Esophagus muscularis mucosa (tissue), 4 donors: ENCODE measurements around the gene ACSF2. TPM values are rescaled to one million over a fixed set of nuclear protein-coding genes. Genes with fewer than 3 reads are reported as not detected.

Experiments used
- DNase-seq: peaks from one replicate; pipeline ENCODE4 v3.0.0-alpha.2; 2017; ENCODE audit errors: extremely low spot score
- H3K27ac ChIP-seq, 4 donors: fragments of 200-600 bp; sonication (generic); replicated peaks in 1 of 4; 1 replicate in 3 of 4; 2 replicates in 1 of 4; pipeline ENCODE4 v1.5.1; 2016 to 2019; ENCODE audit warnings: mild to moderate bottlenecking in 1 of 4
- H3K27me3 ChIP-seq, 4 donors: fragments of 200-600 bp; sonication (generic); one replicate each; pipeline versions ENCODE4 v1.5.1 to v1.6.0; 2016 to 2019
- H3K36me3 ChIP-seq, 4 donors: fragments of 200-600 bp; sonication (generic); one replicate each; pipeline ENCODE4 v1.5.1; 2016 to 2019
- H3K4me1 ChIP-seq, 4 donors: fragments of 200-600 bp; sonication (generic); one replicate each; pipeline ENCODE4 v1.5.1; 2016 to 2019
- H3K4me3 ChIP-seq, 4 donors: fragments of 200-600 bp; sonication (generic); 1 replicate in 2 of 4; 2 replicates in 2 of 4; pipeline ENCODE4 v1.5.1; 2016 to 2019; ENCODE audit warnings: mild to moderate bottlenecking in 4 of 4, moderate library complexity in 1 of 4
- H3K9me3 ChIP-seq, 4 donors: fragments of 200-600 bp; sonication (generic); 1 replicate in 3 of 4; 2 replicates in 1 of 4; pipeline ENCODE4 v1.5.1; 2016 to 2019
- EP300 ChIP-seq: sonication (generic); formaldehyde crosslinking; IDR thresholded peaks from one replicate; pipeline ENCODE4 v1.6.1; 2017; ENCODE audit warnings: antibody characterized with exemption
- POLR2A ChIP-seq: fragments of 450-650 bp; IDR thresholded peaks from one replicate; pipeline ENCODE4 v1.6.1; 2017; ENCODE audit warnings: antibody characterized with exemption, moderate library complexity, mild to moderate bottlenecking, low read depth
- POLR2AphosphoS5 ChIP-seq, 2 donors: sonication (generic); formaldehyde crosslinking; IDR thresholded peaks; one replicate each; pipeline ENCODE4 v1.6.1; 2017; ENCODE audit warnings: antibody characterized with exemption in 2 of 2
- WGBS: methylation state at CpG from one replicate; pipeline ENCODE4 v1.1.5; 2018; 5-methylcytosine and 5-hydroxymethylcytosine counted together
- intact Hi-C: fragments of 100-400 bp; cut with DNase I; formaldehyde crosslinking; loops from one replicate; pipeline ENCODE4 v1.15.1; 2023
- total RNA-seq, 4 donors: library from RNA; depleted of rRNA; stranded (reverse); fragments of >200 nt; gene quantifications; one replicate each; pipeline versions ENCODE4 v1.1.0 to v1.2.1, GENCODE V29; 2016
- TF ChIP-seq, protein P1 (sequence below), 3 experiments: fragments of 200-600 bp in 2 of 3; fragments of 450-650 bp in 1 of 3; sonication (generic) in 2 of 3; IDR thresholded peaks; one replicate each; pipeline ENCODE4 v1.5.1; 2017 to 2019; ENCODE audit warnings: antibody characterized with exemption in 3 of 3, mild to moderate bottlenecking in 2 of 3, moderate library complexity in 1 of 3

ACSF2 gene
- total RNA-seq, 4 donors from 2014 or later, result 6.0 to 9.6 (median 8.1) TPM

DNA sequence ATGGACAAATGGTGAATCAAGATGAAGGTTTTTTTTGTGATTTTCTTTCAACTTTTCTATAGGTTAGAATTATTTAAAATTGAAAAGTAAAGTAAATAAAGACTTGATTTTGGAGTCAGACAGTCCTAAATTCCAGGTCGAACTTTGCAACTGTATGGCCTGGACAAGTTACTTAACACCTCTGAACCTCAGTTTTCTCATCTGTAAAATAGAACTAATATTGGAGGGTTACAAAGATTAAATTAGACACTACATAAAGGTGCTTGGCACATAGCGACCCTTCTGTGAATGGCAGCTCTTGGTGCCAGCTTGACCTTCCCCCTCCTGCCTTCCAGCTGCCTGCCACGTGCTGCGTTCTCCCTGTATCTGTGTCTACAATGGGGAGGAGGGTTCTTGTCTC, 55.6 kb downstream of the ACSF2 start:
- peaks cover 35 to 42% (median 37%) of the 10 kb centered on the region in 4 donors for H3K4me1 ChIP-seq
- TF ChIP-seq POLR2A, result no peak
- no peak for TF ChIP-seq EP300
- TF ChIP-seq, protein P1, sequence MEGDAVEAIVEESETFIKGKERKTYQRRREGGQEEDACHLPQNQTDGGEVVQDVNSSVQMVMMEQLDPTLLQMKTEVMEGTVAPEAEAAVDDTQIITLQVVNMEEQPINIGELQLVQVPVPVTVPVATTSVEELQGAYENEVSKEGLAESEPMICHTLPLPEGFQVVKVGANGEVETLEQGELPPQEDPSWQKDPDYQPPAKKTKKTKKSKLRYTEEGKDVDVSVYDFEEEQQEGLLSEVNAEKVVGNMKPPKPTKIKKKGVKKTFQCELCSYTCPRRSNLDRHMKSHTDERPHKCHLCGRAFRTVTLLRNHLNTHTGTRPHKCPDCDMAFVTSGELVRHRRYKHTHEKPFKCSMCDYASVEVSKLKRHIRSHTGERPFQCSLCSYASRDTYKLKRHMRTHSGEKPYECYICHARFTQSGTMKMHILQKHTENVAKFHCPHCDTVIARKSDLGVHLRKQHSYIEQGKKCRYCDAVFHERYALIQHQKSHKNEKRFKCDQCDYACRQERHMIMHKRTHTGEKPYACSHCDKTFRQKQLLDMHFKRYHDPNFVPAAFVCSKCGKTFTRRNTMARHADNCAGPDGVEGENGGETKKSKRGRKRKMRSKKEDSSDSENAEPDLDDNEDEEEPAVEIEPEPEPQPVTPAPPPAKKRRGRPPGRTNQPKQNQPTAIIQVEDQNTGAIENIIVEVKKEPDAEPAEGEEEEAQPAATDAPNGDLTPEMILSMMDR (IDR thresholded peaks at IDR 0.05), result no peak
- TF ChIP-seq POLR2AphosphoS5 (IDR thresholded peaks at IDR 0.05), result no peak
- H3K4me3 ChIP-seq, result no peak overlapping the region
- intact Hi-C loops, result loop anchor here (2.0 to 10.0 kb wide), 4 partner anchors 61 to 363 kb away; partner anchors contain the start of gene ABCC3
- DNase-seq, result no peak
- H3K36me3 ChIP-seq, result peaks cover 12 to 46% (median 39%) of the 10 kb centered on the region in 4 donors
- H3K9me3 ChIP-seq, result no peaks in the 10 kb centered on the region
- H3K27ac ChIP-seq, result peak overlapping the region; percentile 60 to 82 (median 80)
- 87% methylated on average over 4 of the region's 4 CpGs for WGBS
- peaks cover 0 to 9% (median 3%) of the 10 kb centered on the region in 4 donors for H3K27me3 ChIP-seq

DNA sequence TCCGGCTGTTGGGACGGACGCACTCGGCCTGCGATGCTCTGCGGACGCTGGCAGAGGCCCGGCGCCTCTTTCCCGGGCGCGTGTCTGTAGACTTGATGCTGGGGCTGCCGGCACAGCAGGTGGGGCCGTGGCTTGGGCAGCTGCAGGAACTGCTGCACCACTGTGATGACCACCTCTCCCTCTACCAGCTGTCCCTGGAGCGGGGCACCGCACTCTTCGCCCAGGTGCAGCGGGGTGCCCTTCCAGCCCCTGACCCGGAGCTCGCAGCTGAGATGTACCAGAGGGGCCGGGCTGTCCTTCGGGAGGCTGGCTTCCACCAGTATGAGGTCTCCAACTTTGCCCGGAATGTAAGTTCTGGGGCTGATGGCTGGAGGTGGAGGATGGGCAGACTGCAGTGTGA, 56.1 kb downstream of the ACSF2 start:
- Histone ChIP-seq H3K4me3 (no peak overlapping the region), H3K4me1 (peaks cover 35 to 42% (median 37%) of the 10 kb centered on the region in 4 donors), H3K27me3 (peaks cover 0 to 5% (median 2%) of the 10 kb centered on the region in 4 donors), H3K36me3 (peaks cover 12 to 50% (median 43%) of the 10 kb centered on the region in 4 donors), H3K9me3 (no peaks in the 10 kb centered on the region), H3K27ac (peak overlapping the region; percentile 60 to 82 (median 80))
- intact Hi-C loops, result loop anchor here (5.0 to 10.0 kb wide), 3 partner anchors 150 to 363 kb away; partner anchors contain the start of gene ABCC3
- DNase-seq, result no peak
- TF ChIP-seq POLR2A (no peak), EP300 (no peak), POLR2AphosphoS5 (IDR thresholded peaks at IDR 0.05) (no peak)
- TF ChIP-seq, protein P1 (IDR thresholded peaks at IDR 0.05), result no peak
- 91% methylated on average over 7 of the region's 23 CpGs for WGBS

DNA sequence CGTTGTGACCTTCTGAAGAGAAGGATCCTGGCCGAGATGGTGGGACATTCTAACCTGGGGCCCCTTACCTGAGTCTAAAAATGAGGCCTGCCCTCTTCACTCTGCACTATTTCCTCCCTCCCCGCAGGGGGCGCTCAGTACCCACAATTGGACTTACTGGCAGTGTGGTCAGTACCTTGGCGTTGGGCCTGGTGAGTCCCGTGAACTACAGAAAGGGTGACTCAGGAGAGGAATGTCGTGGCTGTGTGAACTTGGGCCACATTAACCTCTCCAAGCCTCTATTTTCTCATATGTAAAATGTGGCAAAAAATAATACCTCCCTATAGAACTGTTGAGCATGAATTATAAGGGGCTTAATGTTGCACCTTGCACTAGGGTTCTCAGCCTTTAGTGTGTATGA, 56.5 kb downstream of the ACSF2 start:
- Histone ChIP-seq H3K36me3 (peaks cover 12 to 54% (median 46%) of the 10 kb centered on the region in 4 donors), H3K27ac (peak overlapping the region; percentile 79 to 82 (median 81)), H3K9me3 (no peaks in the 10 kb centered on the region), H3K4me3 (no peak overlapping the region), H3K4me1 (peaks cover 35 to 42% (median 37%) of the 10 kb centered on the region in 4 donors), H3K27me3 (peaks cover 0 to under 1% (median 0%) of the 10 kb centered on the region in 4 donors)
- DNase-seq, result peak; percentile 98
- intact Hi-C loops, result loop anchor here (5.0 to 10.0 kb wide), 3 partner anchors 150 to 362 kb away; partner anchors contain the start of gene ABCC3
- no peak for TF ChIP-seq EP300
- peak; percentile 88 to 95 for TF ChIP-seq POLR2AphosphoS5 (IDR thresholded peaks at IDR 0.05)
- TF ChIP-seq, protein P1 (IDR thresholded peaks at IDR 0.05), result peak; percentile 89 to 97 (median 93)
- TF ChIP-seq POLR2A, result no peak
- WGBS, result 12% methylated on average over 7 of the region's 7 CpGs

DNA sequence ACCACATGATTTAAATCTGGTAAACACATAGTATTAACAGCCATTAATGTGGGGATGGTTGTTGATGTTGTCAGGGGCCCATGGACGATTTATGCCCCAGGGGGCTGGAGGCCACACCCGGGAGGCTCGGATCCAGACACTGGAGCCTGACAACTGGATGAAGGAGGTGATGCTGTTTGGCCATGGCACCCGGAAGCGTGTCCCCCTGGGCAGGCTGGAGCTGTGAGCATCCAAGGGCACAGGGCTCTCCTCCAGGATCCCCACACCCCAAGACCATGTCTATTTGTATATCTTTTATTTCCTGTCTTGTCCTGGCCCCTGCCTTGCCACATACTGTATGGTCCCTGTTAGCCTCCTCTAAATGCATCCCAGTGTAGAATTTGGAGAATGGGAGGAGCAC, 57.2 kb downstream of the ACSF2 start:
- no peaks in the 10 kb centered on the region for H3K27me3 ChIP-seq
- peaks cover 31 to 37% (median 33%) of the 10 kb centered on the region in 4 donors for H3K4me1 ChIP-seq
- intact Hi-C loops, result loop anchor here (5.0 to 10.0 kb wide), 3 partner anchors 149 to 362 kb away; partner anchors contain the start of gene ABCC3
- no peak overlapping the region for H3K4me3 ChIP-seq
- TF ChIP-seq POLR2A, result no peak
- no peak for TF ChIP-seq POLR2AphosphoS5 (IDR thresholded peaks at IDR 0.05)
- DNase-seq, result no peak
- 76% methylated on average over 5 of the region's 5 CpGs for WGBS
- peak overlapping the region; percentile 79 to 82 (median 81) for H3K27ac ChIP-seq
- H3K36me3 ChIP-seq, result peaks cover 12 to 59% (median 47%) of the 10 kb centered on the region in 4 donors
- no peaks in the 10 kb centered on the region for H3K9me3 ChIP-seq

DNA sequence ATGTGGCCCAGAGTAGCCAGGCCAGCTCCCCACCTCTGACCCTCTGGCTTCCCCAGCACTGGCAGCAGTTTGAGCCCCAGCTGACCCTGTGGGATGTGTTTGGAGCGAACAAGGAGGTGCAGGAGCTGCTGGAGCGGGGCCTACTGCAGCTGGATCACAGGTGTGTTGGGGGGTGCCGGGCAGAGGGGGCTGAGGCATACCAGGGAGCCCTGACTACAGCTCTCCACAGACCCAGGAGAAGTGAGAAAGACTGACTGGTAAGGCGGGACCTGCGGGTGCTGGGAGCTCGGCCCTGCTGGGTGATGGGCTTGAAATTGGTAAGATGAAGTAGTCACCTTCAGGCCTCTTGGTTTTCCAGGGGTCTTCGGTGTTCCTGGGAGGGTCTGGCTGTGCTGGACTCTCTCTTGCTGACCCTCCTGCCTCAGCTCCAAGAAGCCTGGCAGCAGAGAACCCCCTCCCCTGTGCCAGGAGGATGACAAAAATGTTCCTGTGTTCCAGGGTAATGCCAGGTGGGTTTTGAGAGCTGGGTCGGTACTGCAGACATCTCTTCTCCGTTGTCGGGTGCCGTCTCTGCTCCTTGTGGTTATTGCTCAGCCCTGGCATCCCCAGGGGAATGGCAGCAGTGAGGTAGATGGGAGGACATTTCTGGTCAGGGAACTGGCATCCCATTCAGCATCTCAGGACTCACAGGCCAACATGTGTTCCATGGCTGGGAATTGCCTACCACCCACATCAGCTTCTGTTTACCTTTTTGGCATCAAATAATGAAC, 58.6 kb downstream of the ACSF2 start:
- peaks cover 24 to 31% (median 28%) of the 10 kb centered on the region in 4 donors for H3K4me1 ChIP-seq
- H3K36me3 ChIP-seq, result peaks cover 12 to 59% (median 47%) of the 10 kb centered on the region in 4 donors
- TF ChIP-seq, protein P1 (IDR thresholded peaks at IDR 0.05), result no peak
- TF ChIP-seq EP300 (no peak), POLR2AphosphoS5 (IDR thresholded peaks at IDR 0.05) (no peak), POLR2A (no peak)
- no peak for DNase-seq
- 92% methylated on average over 10 of the region's 11 CpGs for WGBS
- intact Hi-C loops, result loop anchor here (5.0 to 10.0 kb wide), 3 partner anchors 148 to 360 kb away; partner anchors contain the start of gene ABCC3
- no peak overlapping the region for H3K27ac ChIP-seq
- H3K4me3 ChIP-seq, result no peak overlapping the region
- H3K27me3 ChIP-seq, result no peaks in the 10 kb centered on the region
- H3K9me3 ChIP-seq, result no peaks in the 10 kb centered on the region
